PC-9 (cell line): ENCODE data around the gene HHAT. TPM values are rescaled to one million over a fixed set of nuclear protein-coding genes. Genes with fewer than 3 reads are reported as not detected.

ENCODE experiments used
- BruUV-seq: library from RNA; stranded (reverse); fragments of 400-500 nt; replicated peaks from 2 replicates; lab custom pipeline; 2021; lab: Mats Ljungman, UMichigan
- CTCF ChIA-PET: fragments of 300-600 bp; sonication (Branson Sonifier 250); formaldehyde crosslinking; loops from one replicate; lab custom pipeline; 2022; ENCODE audit warnings: antibody characterized with exemption; lab: Charles Lee
- POLR2A ChIA-PET: fragments of 300-600 bp; sonication (Branson Sonifier 250); formaldehyde crosslinking; loops from one replicate; lab custom pipeline; 2022; ENCODE audit warnings: antibody characterized with exemption; ENCODE audit not compliant: unreplicated experiment; lab: Charles Lee
- DNase-seq, 2 experiments: peaks; one replicate each; pipeline versions ENCODE4 v3.0.0 to v3.0.0-alpha.2; 2015 to 2022; ENCODE audit warnings: mixed read lengths in 1 of 2
- H2AFZ ChIP-seq: fragments of 200-600 bp; sonication (generic); 2 replicates; pipeline ENCODE4 v1.8.1; 2017; ENCODE audit warnings: antibody characterized with exemption
- H3F3A ChIP-seq: fragments of 200-600 bp; sonication (generic); 2 replicates; pipeline ENCODE4 v1.8.1; 2017; ENCODE audit warnings: antibody characterized with exemption, mild to moderate bottlenecking, low read depth; ENCODE audit not compliant: insufficient read depth
- H3K27ac ChIP-seq: fragments of 200-600 bp; sonication (generic); 2 replicates; pipeline ENCODE4 v1.6.1; 2016; ENCODE audit warnings: mixed run types
- H3K27me3 ChIP-seq: fragments of 200-600 bp; sonication (generic); 2 replicates; pipeline ENCODE4 v1.6.1; 2016; ENCODE audit warnings: low read depth, mixed run types; ENCODE audit not compliant: insufficient read depth
- H3K36me3 ChIP-seq: fragments of 200-600 bp; sonication (generic); 2 replicates; pipeline ENCODE4 v1.6.1; 2016; ENCODE audit warnings: low read depth, mixed run types
- H3K4me1 ChIP-seq: fragments of 200-600 bp; sonication (generic); replicated peaks from 2 replicates; pipeline ENCODE4 v1.6.1; 2016; ENCODE audit warnings: mixed run types; ENCODE audit not compliant: insufficient read depth
- H3K4me2 ChIP-seq: fragments of 200-600 bp; sonication (generic); 2 replicates; pipeline ENCODE4 v1.6.1; 2017; ENCODE audit warnings: mixed run types
- H3K4me3 ChIP-seq: fragments of 200-600 bp; sonication (generic); 2 replicates; pipeline ENCODE4 v1.6.1; 2016; ENCODE audit warnings: mixed run types
- H3K79me2 ChIP-seq: fragments of 200-600 bp; sonication (generic); 2 replicates; pipeline ENCODE4 v1.6.1; 2017; ENCODE audit warnings: low read depth, mixed run types
- H3K9me2 ChIP-seq: fragments of 200-600 bp; sonication (generic); 2 replicates; pipeline ENCODE4 v1.8.1; 2017; ENCODE audit warnings: mild to moderate bottlenecking; ENCODE audit not compliant: insufficient read depth
- H3K9me3 ChIP-seq: fragments of 200-600 bp; sonication (generic); 2 replicates; pipeline ENCODE4 v1.8.1; 2016; ENCODE audit warnings: low read depth; ENCODE audit not compliant: insufficient read depth
- H4K20me1 ChIP-seq: fragments of 200-600 bp; sonication (generic); 2 replicates; pipeline ENCODE4 v1.8.1; 2017; ENCODE audit not compliant: insufficient read depth
- EZH2 ChIP-seq: fragments of 200-600 bp; sonication (generic); IDR thresholded peaks from 2 replicates; pipeline ENCODE4 v1.8.0; 2017; ENCODE audit warnings: antibody characterized with exemption, low read depth
- intact Hi-C: fragments of 100-400 bp; cut with micrococcal nuclease; formaldehyde crosslinking; loops from one replicate; pipeline ENCODE4 v1.10.0; 2022; ENCODE audit not compliant: unreplicated experiment
- total RNA-seq: library from RNA; stranded (reverse); gene quantifications from 2 replicates; pipeline ENCODE4 v1.2.3, GENCODE V29; 2021
- TF ChIP-seq, protein P1 (sequence below): fragments of 200-600 bp; sonication (generic); conservative IDR thresholded peaks from 2 replicates; pipeline ENCODE4 v1.6.1; 2017; ENCODE audit warnings: mixed run types, antibody characterized with exemption, mild to moderate bottlenecking, moderate library complexity

Gene HHAT
- total RNA-seq, 1 experiment from 2014 or later = 5.3 TPM

GRCh38 chr1:210687582-210688279 lies 359.0 kb downstream of the HHAT start:
- H4K20me1 ChIP-seq = no peaks in the 10 kb centered on the region
- no peak overlapping the region for H2AFZ ChIP-seq
- DNase-seq = no peak
- H3K4me1 ChIP-seq = no peaks in the 10 kb centered on the region
- H3K79me2 ChIP-seq = no peaks in the 10 kb centered on the region
- no TSS peak for BruUV-seq
- no peak overlapping the region for H3K4me3 ChIP-seq
- POLR2A ChIA-PET = no interaction called here
- H3K36me3 ChIP-seq = no peaks in the 10 kb centered on the region
- intact Hi-C loops = no loop called here
- TF ChIP-seq, protein P1, sequence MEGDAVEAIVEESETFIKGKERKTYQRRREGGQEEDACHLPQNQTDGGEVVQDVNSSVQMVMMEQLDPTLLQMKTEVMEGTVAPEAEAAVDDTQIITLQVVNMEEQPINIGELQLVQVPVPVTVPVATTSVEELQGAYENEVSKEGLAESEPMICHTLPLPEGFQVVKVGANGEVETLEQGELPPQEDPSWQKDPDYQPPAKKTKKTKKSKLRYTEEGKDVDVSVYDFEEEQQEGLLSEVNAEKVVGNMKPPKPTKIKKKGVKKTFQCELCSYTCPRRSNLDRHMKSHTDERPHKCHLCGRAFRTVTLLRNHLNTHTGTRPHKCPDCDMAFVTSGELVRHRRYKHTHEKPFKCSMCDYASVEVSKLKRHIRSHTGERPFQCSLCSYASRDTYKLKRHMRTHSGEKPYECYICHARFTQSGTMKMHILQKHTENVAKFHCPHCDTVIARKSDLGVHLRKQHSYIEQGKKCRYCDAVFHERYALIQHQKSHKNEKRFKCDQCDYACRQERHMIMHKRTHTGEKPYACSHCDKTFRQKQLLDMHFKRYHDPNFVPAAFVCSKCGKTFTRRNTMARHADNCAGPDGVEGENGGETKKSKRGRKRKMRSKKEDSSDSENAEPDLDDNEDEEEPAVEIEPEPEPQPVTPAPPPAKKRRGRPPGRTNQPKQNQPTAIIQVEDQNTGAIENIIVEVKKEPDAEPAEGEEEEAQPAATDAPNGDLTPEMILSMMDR = no peak
- no peak for TF ChIP-seq EZH2
- no peaks in the 10 kb centered on the region for H3K9me3 ChIP-seq
- no peaks in the 10 kb centered on the region for H3K9me2 ChIP-seq
- no peak overlapping the region for H3K27ac ChIP-seq
- no peak overlapping the region for H3K4me2 ChIP-seq
- CTCF ChIA-PET = no interaction called here
- peaks cover 5% of the 10 kb centered on the region; the same call in 1 of the 2 replicates for H3K27me3 ChIP-seq
- H3F3A ChIP-seq = no peaks in the 10 kb centered on the region

- CTCF ChIA-PET = no interaction called here
- no peaks in the 10 kb centered on the region for H3K9me2 ChIP-seq
- no peaks in the 10 kb centered on the region for H3K9me3 ChIP-seq
- no peak overlapping the region for H2AFZ ChIP-seq
- H3K79me2 ChIP-seq = no peaks in the 10 kb centered on the region
- H3K4me1 ChIP-seq = no peaks in the 10 kb centered on the region
- POLR2A ChIA-PET = no interaction called here
- no peaks in the 10 kb centered on the region for H3K36me3 ChIP-seq
- no peak overlapping the region for H3K4me2 ChIP-seq
- TF ChIP-seq, protein P1 = no peak
- no peak for TF ChIP-seq EZH2
- peaks cover 5% of the 10 kb centered on the region; the same call in 1 of the 2 replicates for H3K27me3 ChIP-seq
- no peak for DNase-seq
- H4K20me1 ChIP-seq = no peaks in the 10 kb centered on the region
- intact Hi-C loops = no loop called here
- H3K27ac ChIP-seq = no peak overlapping the region
- H3K4me3 ChIP-seq = no peak overlapping the region
- H3F3A ChIP-seq = no peaks in the 10 kb centered on the region
- BruUV-seq = no TSS peak
Observed at GRCh38 chr1:210688512-210689234, 360.0 kb downstream of the HHAT start.

GRCh38 chr1:210689826-210690225 lies 361.1 kb downstream of the HHAT start:
- H2AFZ ChIP-seq = no peak overlapping the region
- peaks cover 5% of the 10 kb centered on the region; the same call in 1 of the 2 replicates for H3K27me3 ChIP-seq
- H3K9me3 ChIP-seq = no peaks in the 10 kb centered on the region
- POLR2A ChIA-PET = no interaction called here
- H3K4me1 ChIP-seq = no peaks in the 10 kb centered on the region
- no TSS peak for BruUV-seq
- H3K27ac ChIP-seq = no peak overlapping the region
- H3K36me3 ChIP-seq = no peaks in the 10 kb centered on the region
- no peak for DNase-seq
- no peak overlapping the region for H3K4me2 ChIP-seq
- H4K20me1 ChIP-seq = no peaks in the 10 kb centered on the region
- H3K9me2 ChIP-seq = no peaks in the 10 kb centered on the region
- TF ChIP-seq, protein P1 = no peak
- TF ChIP-seq EZH2 = no peak
- intact Hi-C loops = no loop called here
- no peak overlapping the region for H3K4me3 ChIP-seq
- H3K79me2 ChIP-seq = no peaks in the 10 kb centered on the region
- CTCF ChIA-PET = interaction anchor here (0.7 kb wide), 1 partner anchor 682 kb away, joined by 3 read pairs; no protein-coding TSS in a partner anchor
- H3F3A ChIP-seq = no peaks in the 10 kb centered on the region
